ENCODE measurements around the gene SLC25A19.

GRCh38 chr17:75267411-75268232 is 21.6 kb downstream of the SLC25A19 start:
- no peak for TF ChIP-seq POLR2A (IDR thresholded peaks at IDR 0.05)
- no peak for TF ChIP-seq CTCF (IDR thresholded peaks at IDR 0.05)

All from upper lobe of left lung (tissue), 4 donors.